ENCODE results near the gene AKAP6. TPM values are rescaled to one million over a fixed set of nuclear protein-coding genes. Genes with fewer than 3 reads are reported as not detected.
"Not testable (repeated sequence)": the region's sequence is repeated elsewhere in the genome, so short reads cannot be mapped to it uniquely, and the experiment has no call there.

AKAP6 gene
- total RNA-seq, 2 experiments from 2014 or later = 0.62 to 0.67 TPM

GRCh38 chr14:32457213-32457920 is 128.3 kb downstream of the AKAP6 start:
- CTCF ChIA-PET = no interaction called here
- DNase-seq = no peak
- peaks cover 3% of the 10 kb centered on the region for H3K27me3 Mint-ChIP-seq

GRCh38 chr14:32458720-32459119 is 129.6 kb downstream of the AKAP6 start:
- Mint-ChIP-seq H3K36me3 (ENCODE audit: low read depth) (no peaks in the 10 kb centered on the region), H3K27ac (no peak overlapping the region), H3K4me3 (no peak overlapping the region), H3K27me3 (peaks cover 7% of the 10 kb centered on the region), H3K4me1 (no peaks in the 10 kb centered on the region), H3K9me3 (peaks cover 3% of the 10 kb centered on the region)
- no peak for DNase-seq
- CTCF ChIA-PET = interaction anchor here (0.6 kb wide), 1 partner anchor 1974 kb away, joined by 3 read pairs; no protein-coding TSS in a partner anchor
- POLR2A ChIA-PET = no interaction called here

More at GRCh38 chr14:32457213-32457920, 128.3 kb downstream of the AKAP6 start:
- Mint-ChIP-seq H3K9me3 (no peaks in the 10 kb centered on the region), H3K4me1 (no peaks in the 10 kb centered on the region), H3K4me3 (no peak overlapping the region), H3K36me3 (ENCODE audit: low read depth) (no peaks in the 10 kb centered on the region), H3K27ac (no peak overlapping the region)
- POLR2A ChIA-PET = no interaction called here

GRCh38 chr14:32460267-32460666 is 131.2 kb downstream of the AKAP6 start:
- DNase-seq = no peak
- Mint-ChIP-seq H3K4me3 (no peak overlapping the region), H3K27me3 (peaks cover 9% of the 10 kb centered on the region), H3K9me3 (peaks cover 3% of the 10 kb centered on the region), H3K4me1 (no peaks in the 10 kb centered on the region), H3K27ac (no peak overlapping the region), H3K36me3 (ENCODE audit: low read depth) (no peaks in the 10 kb centered on the region)
- ChIA-PET POLR2A (no interaction called here), CTCF (no interaction called here)

- H3K4me1 Mint-ChIP-seq; POLR2A ChIA-PET; H3K36me3 Mint-ChIP-seq (ENCODE audit: low read depth); H3K27me3 Mint-ChIP-seq; CTCF ChIA-PET; H3K27ac Mint-ChIP-seq; H3K9me3 Mint-ChIP-seq; DNase-seq; H3K4me3 Mint-ChIP-seq: not testable (repeated sequence)
These were observed 133.5 kb downstream of the AKAP6 start for GRCh38 chr14:32462553-32462952.

- ChIA-PET POLR2A (interaction anchor here (0.6 kb wide), 1 partner anchor 51 kb away, joined by 3 read pairs; no protein-coding TSS in a partner anchor), CTCF (no interaction called here)
- H3K4me1 Mint-ChIP-seq = no peaks in the 10 kb centered on the region
- no peak for DNase-seq
- no peak overlapping the region for H3K27ac Mint-ChIP-seq
- no peaks in the 10 kb centered on the region for H3K36me3 Mint-ChIP-seq (ENCODE audit: low read depth)
- no peak overlapping the region for H3K4me3 Mint-ChIP-seq
- peaks cover 22% of the 10 kb centered on the region for H3K27me3 Mint-ChIP-seq
- no peaks in the 10 kb centered on the region for H3K9me3 Mint-ChIP-seq
These were observed 139.9 kb downstream of the AKAP6 start for GRCh38 chr14:32468955-32469354.

GRCh38 chr14:32469388-32470160 is 140.5 kb downstream of the AKAP6 start:
- ChIA-PET POLR2A (interaction anchor here (0.6 kb wide), 2 partner anchors 52 to 392 kb away, joined by 3 to 4 read pairs; partner anchors contain the start of gene ARHGAP5), CTCF (no interaction called here)
- H3K4me3 Mint-ChIP-seq = no peak overlapping the region
- no peak overlapping the region for H3K27ac Mint-ChIP-seq
- no peaks in the 10 kb centered on the region for H3K36me3 Mint-ChIP-seq (ENCODE audit: low read depth)
- H3K9me3 Mint-ChIP-seq = no peaks in the 10 kb centered on the region
- no peak for DNase-seq
- H3K4me1 Mint-ChIP-seq = no peaks in the 10 kb centered on the region
- H3K27me3 Mint-ChIP-seq = peaks cover 24% of the 10 kb centered on the region

- POLR2A ChIA-PET = interaction anchor here (0.6 kb wide), 1 partner anchor 393 kb away, joined by 4 read pairs; the partner anchor contains the start of gene ARHGAP5
- no peaks in the 10 kb centered on the region for H3K36me3 Mint-ChIP-seq (ENCODE audit: low read depth)
- H3K4me3 Mint-ChIP-seq = no peak overlapping the region
- no peaks in the 10 kb centered on the region for H3K9me3 Mint-ChIP-seq
- H3K4me1 Mint-ChIP-seq = no peaks in the 10 kb centered on the region
- no peak for DNase-seq
- H3K27ac Mint-ChIP-seq = no peak overlapping the region
- peaks cover 24% of the 10 kb centered on the region for H3K27me3 Mint-ChIP-seq
- CTCF ChIA-PET = no interaction called here
These were observed 141.1 kb downstream of the AKAP6 start for GRCh38 chr14:32470161-32470715.

GRCh38 chr14:32471181-32471580 is 142.1 kb downstream of the AKAP6 start:
- CTCF ChIA-PET = interaction anchor here (1.3 kb wide), 1 partner anchor 216 kb away, joined by 4 read pairs; no protein-coding TSS in a partner anchor
- H3K36me3 Mint-ChIP-seq (ENCODE audit: low read depth) = no peaks in the 10 kb centered on the region
- H3K27ac Mint-ChIP-seq = no peak overlapping the region

GRCh38 chr14:32472076-32472475 is 143.0 kb downstream of the AKAP6 start:
- Mint-ChIP-seq H3K27ac (no peak overlapping the region), H3K36me3 (ENCODE audit: low read depth) (no peaks in the 10 kb centered on the region), H3K4me3 (no peak overlapping the region), H3K9me3 (no peaks in the 10 kb centered on the region), H3K27me3 (peaks cover 24% of the 10 kb centered on the region), H3K4me1 (no peaks in the 10 kb centered on the region)
- CTCF ChIA-PET = interaction anchor here (1.3 kb wide), 1 partner anchor 217 kb away, joined by 4 read pairs; no protein-coding TSS in a partner anchor
- DNase-seq = no peak
- POLR2A ChIA-PET = no interaction called here

More at GRCh38 chr14:32471181-32471580, 142.1 kb downstream of the AKAP6 start:
- peaks cover 24% of the 10 kb centered on the region for H3K27me3 Mint-ChIP-seq
- H3K4me3 Mint-ChIP-seq = no peak overlapping the region
- POLR2A ChIA-PET = interaction anchor here (0.6 kb wide), 1 partner anchor 109 kb away, joined by 3 read pairs; no protein-coding TSS in a partner anchor
- H3K4me1 Mint-ChIP-seq = no peaks in the 10 kb centered on the region
- H3K9me3 Mint-ChIP-seq = no peaks in the 10 kb centered on the region
- DNase-seq = no peak

- H3K4me1 Mint-ChIP-seq = no peaks in the 10 kb centered on the region
- H3K4me3 Mint-ChIP-seq = no peak overlapping the region
- ChIA-PET CTCF (interaction anchor here (0.9 kb wide), 1 partner anchor 38 kb away, joined by 3 read pairs; no protein-coding TSS in a partner anchor), POLR2A (no interaction called here)
- H3K36me3 Mint-ChIP-seq (ENCODE audit: low read depth) = no peaks in the 10 kb centered on the region
- DNase-seq = no peak
- H3K27me3 Mint-ChIP-seq = peaks cover 21% of the 10 kb centered on the region
- H3K9me3 Mint-ChIP-seq = no peaks in the 10 kb centered on the region
- H3K27ac Mint-ChIP-seq = no peak overlapping the region
These were observed 143.7 kb downstream of the AKAP6 start for GRCh38 chr14:32472512-32473463.

- POLR2A ChIA-PET = no interaction called here
- Mint-ChIP-seq H3K36me3 (ENCODE audit: low read depth) (no peaks in the 10 kb centered on the region), H3K4me1 (no peaks in the 10 kb centered on the region), H3K9me3 (no peaks in the 10 kb centered on the region), H3K27ac (no peak overlapping the region), H3K27me3 (peaks cover 17% of the 10 kb centered on the region), H3K4me3 (no peak overlapping the region)
- no peak for DNase-seq
- CTCF ChIA-PET = interaction anchor here (0.9 kb wide), 1 partner anchor 37 kb away, joined by 3 read pairs; no protein-coding TSS in a partner anchor
These were observed 144.4 kb downstream of the AKAP6 start for GRCh38 chr14:32473464-32473855.

All from activated CD4-positive, alpha-beta T cell treated with anti-CD3 and anti-CD28 coated beads, Interleukin-2, amount 10 ng/mL, durations not matched to agents 7 days and 5 days (primary cell).